Measurements from ENCODE around the gene RALGAPA2. TPM values are rescaled to one million over a fixed set of nuclear protein-coding genes. Genes with fewer than 3 reads are reported as not detected.
"Not testable (repeated sequence)": the region's sequence is repeated elsewhere in the genome, so short reads cannot be mapped to it uniquely, and the experiment has no call there.

Gene RALGAPA2
- total RNA-seq, 2 donors from 2014 or later = 38.5 to 39.2 TPM

GRCh38 chr20:20557406-20557805 is 155.0 kb downstream of the RALGAPA2 start:
- Mint-ChIP-seq H3K4me3 (no peak overlapping the region), H3K27me3 (no peaks in the 10 kb centered on the region), H3K9me3 (no peaks in the 10 kb centered on the region), H3K4me1 (ENCODE audit: low read depth in 2 of 2) (no peaks in the 10 kb centered on the region), H3K27ac (no peak overlapping the region), H3K36me3 (no peaks in the 10 kb centered on the region)
- no peak for DNase-seq (ENCODE audit: low spot score)
- ATAC-seq = no peak

DNA sequence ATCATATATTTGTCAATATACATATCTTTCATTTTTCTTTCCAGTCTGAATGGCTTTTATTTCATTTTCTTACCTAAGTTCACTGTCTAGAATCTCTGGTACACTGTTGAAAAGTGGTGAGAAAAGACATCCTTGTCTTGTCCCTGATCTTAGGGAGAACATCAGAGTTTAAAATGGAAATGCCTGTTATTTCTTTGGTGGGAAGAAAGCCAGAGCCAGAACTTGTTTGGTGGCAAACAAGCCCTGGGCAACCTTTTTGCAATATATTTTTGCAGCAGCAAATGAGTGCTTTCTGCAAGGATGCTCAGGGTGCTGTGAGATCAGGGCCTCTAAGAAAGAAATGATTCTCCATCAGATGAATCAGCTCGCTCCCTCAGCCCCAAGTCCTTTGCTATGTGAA is 156.6 kb downstream of the RALGAPA2 start:
- Mint-ChIP-seq H3K36me3 (no peaks in the 10 kb centered on the region), H3K4me1 (ENCODE audit: low read depth in 2 of 2) (peaks cover 0 to 3% of the 10 kb centered on the region in 2 donors), H3K4me3 (no peak overlapping the region), H3K27ac (no peak overlapping the region), H3K27me3 (no peaks in the 10 kb centered on the region), H3K9me3 (no peaks in the 10 kb centered on the region)
- no peak for ATAC-seq
- no peak for DNase-seq (ENCODE audit: low spot score)

DNA sequence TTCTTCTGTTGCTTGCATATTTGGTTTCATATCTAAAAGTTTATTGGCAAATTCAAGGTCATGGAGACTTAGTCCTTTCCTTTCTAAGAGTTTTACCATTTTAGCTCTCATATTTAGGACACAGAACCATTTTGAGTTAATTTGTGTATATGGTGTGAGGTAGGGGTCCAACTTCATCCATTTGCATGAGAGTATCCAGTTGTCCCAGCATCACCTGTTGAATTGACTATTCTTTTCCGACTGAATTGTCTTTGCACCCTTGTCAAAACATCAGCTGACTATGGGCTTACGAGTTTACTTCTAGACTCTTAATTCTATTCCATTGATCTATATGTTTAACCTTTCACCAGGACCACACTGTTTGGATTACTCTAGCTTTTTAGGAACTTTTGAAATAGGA is 157.5 kb downstream of the RALGAPA2 start:
- Mint-ChIP-seq H3K9me3 (no peaks in the 10 kb centered on the region), H3K4me3 (no peak overlapping the region), H3K36me3 (no peaks in the 10 kb centered on the region), H3K27ac (no peak overlapping the region), H3K4me1 (ENCODE audit: low read depth in 2 of 2) (peaks cover 0 to 5% of the 10 kb centered on the region in 2 donors), H3K27me3 (no peaks in the 10 kb centered on the region)
- ATAC-seq (no peak), DNase-seq (ENCODE audit: low spot score) (no peak)

- Mint-ChIP-seq H3K4me3 (no peak overlapping the region), H3K27me3 (no peaks in the 10 kb centered on the region), H3K27ac (no peak overlapping the region), H3K4me1 (ENCODE audit: low read depth in 2 of 2) (peaks cover 0 to 5% of the 10 kb centered on the region in 2 donors), H3K9me3 (no peaks in the 10 kb centered on the region), H3K36me3 (no peaks in the 10 kb centered on the region)
- DNase-seq (ENCODE audit: low spot score) (no peak), ATAC-seq (no peak)
Measured at GRCh38 chr20:20553541-20553940, 158.9 kb downstream of the RALGAPA2 start.

GRCh38 chr20:20552076-20552475 is 160.4 kb downstream of the RALGAPA2 start:
- Mint-ChIP-seq H3K4me3 (no peak overlapping the region), H3K36me3 (no peaks in the 10 kb centered on the region), H3K9me3 (no peaks in the 10 kb centered on the region), H3K27me3 (no peaks in the 10 kb centered on the region), H3K4me1 (ENCODE audit: low read depth in 2 of 2) (peaks cover 14 to 15% of the 10 kb centered on the region in 2 donors), H3K27ac (no peak overlapping the region)
- ATAC-seq (no peak), DNase-seq (ENCODE audit: low spot score) (no peak)

GRCh38 chr20:20551409-20551808 is 161.0 kb downstream of the RALGAPA2 start:
- no peak overlapping the region for H3K4me3 Mint-ChIP-seq
- no peaks in the 10 kb centered on the region for H3K27me3 Mint-ChIP-seq
- no peak for DNase-seq (ENCODE audit: low spot score)
- peaks cover 3% of the 10 kb centered on the region for H3K36me3 Mint-ChIP-seq
- ATAC-seq = no peak
- H3K4me1 Mint-ChIP-seq (ENCODE audit: low read depth in 2 of 2) = peaks cover 20% of the 10 kb centered on the region in 2 donors
- no peak overlapping the region for H3K27ac Mint-ChIP-seq
- no peaks in the 10 kb centered on the region for H3K9me3 Mint-ChIP-seq

DNA sequence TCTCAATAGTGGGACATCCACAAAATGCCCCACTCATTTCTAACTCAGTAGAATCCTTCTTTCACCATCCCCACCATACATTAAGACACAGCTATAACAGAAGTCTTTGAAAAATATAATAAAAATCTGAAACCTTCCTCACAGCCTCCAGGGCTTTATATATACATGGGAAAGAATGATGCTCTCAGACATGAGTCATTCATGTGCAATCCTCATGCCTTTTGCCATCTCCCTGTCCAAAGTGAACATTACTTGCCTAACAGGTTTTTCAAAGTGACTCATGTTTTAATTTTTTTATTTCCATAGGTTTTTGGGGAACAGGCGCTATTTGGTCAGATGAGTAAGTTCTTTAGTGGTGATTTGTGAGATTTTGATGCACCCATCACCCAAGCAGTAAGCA is 162.7 kb downstream of the RALGAPA2 start:
- Mint-ChIP-seq H3K36me3 (peaks cover 5% of the 10 kb centered on the region), H3K4me1 (ENCODE audit: low read depth in 2 of 2) (peaks cover 23 to 25% of the 10 kb centered on the region in 2 donors), H3K27ac (no peak overlapping the region), H3K9me3 (no peaks in the 10 kb centered on the region), H3K4me3 (no peak overlapping the region), H3K27me3 (no peaks in the 10 kb centered on the region)
- ATAC-seq (no peak), DNase-seq (ENCODE audit: low spot score) (no peak)

DNA sequence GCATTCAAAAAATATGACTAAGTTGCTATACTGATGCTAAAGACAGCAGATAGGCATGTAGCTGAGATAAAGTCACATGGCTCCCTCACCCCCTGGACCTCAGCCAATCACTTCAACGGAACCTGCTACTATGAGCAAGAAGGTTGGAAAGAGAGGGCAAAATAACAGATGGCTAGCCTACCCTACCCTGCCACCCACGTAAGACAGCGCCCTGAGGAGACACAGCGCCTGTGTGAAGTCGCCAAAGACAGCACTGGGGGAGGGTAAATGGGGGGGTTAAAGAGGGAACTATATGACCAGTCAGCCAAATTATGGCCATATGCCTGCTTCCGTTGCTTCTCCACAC is 163.2 kb downstream of the RALGAPA2 start:
- Mint-ChIP-seq H3K27ac (no peak overlapping the region), H3K4me1 (ENCODE audit: low read depth in 2 of 2) (peaks cover 23 to 25% of the 10 kb centered on the region in 2 donors), H3K4me3 (no peak overlapping the region), H3K9me3 (no peaks in the 10 kb centered on the region), H3K27me3 (no peaks in the 10 kb centered on the region), H3K36me3 (peaks cover 5% of the 10 kb centered on the region)
- DNase-seq (ENCODE audit: low spot score) (no peak), ATAC-seq (no peak)

- ATAC-seq (no peak), DNase-seq (ENCODE audit: low spot score) (no peak)
- Mint-ChIP-seq H3K27me3 (no peaks in the 10 kb centered on the region), H3K4me3 (no peak overlapping the region), H3K9me3 (no peaks in the 10 kb centered on the region), H3K36me3 (peaks cover 5% of the 10 kb centered on the region), H3K4me1 (ENCODE audit: low read depth in 2 of 2) (peaks cover 23 to 25% of the 10 kb centered on the region in 2 donors), H3K27ac (no peak overlapping the region)
Measured at GRCh38 chr20:20548527-20549266, 163.7 kb downstream of the RALGAPA2 start.

DNA sequence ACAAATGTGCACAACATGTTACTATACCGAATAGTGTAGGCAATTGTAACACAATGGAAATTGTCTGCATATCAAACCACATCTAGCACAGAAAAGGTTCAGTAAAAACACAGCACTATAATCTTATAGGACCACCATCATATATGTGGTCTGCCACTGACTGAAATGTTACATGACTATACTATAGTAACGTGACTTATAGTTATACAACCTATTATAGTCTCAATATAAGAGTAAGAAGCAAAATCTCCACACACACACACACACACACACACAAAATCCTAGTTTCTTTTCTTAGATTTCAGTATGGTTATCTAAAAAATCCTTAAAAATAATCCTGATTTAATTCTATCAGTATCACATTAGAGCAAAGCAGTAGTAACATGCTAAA is 164.6 kb downstream of the RALGAPA2 start:
- no peaks in the 10 kb centered on the region for H3K9me3 Mint-ChIP-seq
- H3K27ac Mint-ChIP-seq = no peak overlapping the region
- no peak for DNase-seq (ENCODE audit: low spot score)
- H3K4me3 Mint-ChIP-seq = no peak overlapping the region
- H3K4me1 Mint-ChIP-seq (ENCODE audit: low read depth in 2 of 2) = peaks cover 23 to 25% of the 10 kb centered on the region in 2 donors
- H3K27me3 Mint-ChIP-seq = no peaks in the 10 kb centered on the region
- ATAC-seq = no peak
- H3K36me3 Mint-ChIP-seq = peaks cover 5% of the 10 kb centered on the region

- Mint-ChIP-seq H3K4me3 (no peak overlapping the region), H3K4me1 (ENCODE audit: low read depth in 2 of 2) (peaks cover 23 to 25% of the 10 kb centered on the region in 2 donors), H3K27ac (peak overlapping the region in 1 of 2 donors; percentile 31)
Measured at GRCh38 chr20:20547221-20547875, 165.1 kb downstream of the RALGAPA2 start.

GRCh38 chr20:20546402-20546801 is 166.0 kb downstream of the RALGAPA2 start:
- DNase-seq (ENCODE audit: low spot score) (no peak), ATAC-seq (peak; percentile 49 to 61)
- Mint-ChIP-seq H3K27me3 (no peaks in the 10 kb centered on the region), H3K27ac (peak overlapping the region in 1 of 2 donors; percentile 31), H3K36me3 (peaks cover 5% of the 10 kb centered on the region), H3K9me3 (no peaks in the 10 kb centered on the region), H3K4me1 (ENCODE audit: low read depth in 2 of 2) (peaks cover 23 to 24% of the 10 kb centered on the region in 2 donors), H3K4me3 (no peak overlapping the region)

More at GRCh38 chr20:20547221-20547875, 165.1 kb downstream of the RALGAPA2 start:
- Mint-ChIP-seq H3K9me3 (no peaks in the 10 kb centered on the region), H3K27me3 (no peaks in the 10 kb centered on the region), H3K36me3 (peaks cover 5% of the 10 kb centered on the region)
- no peak for DNase-seq (ENCODE audit: low spot score)
- ATAC-seq = peak in 1 of 2 donors; percentile 78

GRCh38 chr20:20543348-20543747 is 169.1 kb downstream of the RALGAPA2 start:
- not testable (repeated sequence) for ATAC-seq; H3K4me3 Mint-ChIP-seq; H3K9me3 Mint-ChIP-seq; H3K36me3 Mint-ChIP-seq; DNase-seq (ENCODE audit: low spot score); H3K27ac Mint-ChIP-seq; H3K27me3 Mint-ChIP-seq
- H3K4me1 Mint-ChIP-seq (ENCODE audit: low read depth in 2 of 2) = peaks cover 20 to 22% of the 10 kb centered on the region in 2 donors

- DNase-seq (ENCODE audit: low spot score) = no peak
- Mint-ChIP-seq H3K9me3 (no peaks in the 10 kb centered on the region), H3K36me3 (no peaks in the 10 kb centered on the region), H3K27me3 (no peaks in the 10 kb centered on the region), H3K4me1 (ENCODE audit: low read depth in 2 of 2) (no peaks in the 10 kb centered on the region), H3K4me3 (no peak overlapping the region), H3K27ac (no peak overlapping the region)
- no peak for ATAC-seq
Measured at GRCh38 chr20:20536240-20536933, 176.1 kb downstream of the RALGAPA2 start.

All from natural killer cell treated with Interleukin-12 subunit alpha and Interleukin-12 subunit beta and Interleukin-15 and Interleukin-18, amount 100 ng/mL, for 72 hours (primary cell).